DND-41 (cell line): ENCODE data around the gene GNPAT.

Experiments
- ATAC-seq: fragments of 200-7000 bp; cut with Tn5 transposase; 3 replicates; pipeline ENCODE4 v1.9.1; 2021; ENCODE audit warnings: low read depth; ENCODE audit not compliant: insufficient read depth
- DNase-seq: peaks from one replicate; pipeline ENCODE4 v3.0.0-alpha.2; 2020
- H2AFZ ChIP-seq: 2 replicates; pipeline ENCODE4 v1.6.0; 2012; ENCODE audit warnings: low read depth, low read length
- H3K27ac ChIP-seq: 2 replicates; pipeline ENCODE4 v1.5.1; 2012; ENCODE audit warnings: low read length, inconsistent platforms
- H3K27me3 ChIP-seq: fragments of 200-600 bp; sonication (generic); 2 replicates; pipeline ENCODE4 v1.6.0; 2012; ENCODE audit warnings: low read length, mild to moderate bottlenecking, inconsistent platforms; ENCODE audit not compliant: insufficient read depth, poor library complexity
- H3K36me3 ChIP-seq: 2 replicates; pipeline ENCODE4 v1.5.1; 2012; ENCODE audit warnings: low read length, inconsistent platforms; ENCODE audit not compliant: insufficient read depth
- H3K4me1 ChIP-seq: 2 replicates; pipeline ENCODE4 v1.5.1; 2012; ENCODE audit warnings: mild to moderate bottlenecking, low read length; ENCODE audit not compliant: insufficient read depth
- H3K4me2 ChIP-seq: 2 replicates; pipeline ENCODE4 v1.6.0; 2012; ENCODE audit warnings: mild to moderate bottlenecking, moderate library complexity, low read length, inconsistent platforms; ENCODE audit not compliant: insufficient read depth
- H3K4me3 ChIP-seq, 2 experiments: fragments of 200-600 bp in 1 of 2; shearing (Covaris generic) in 1 of 2; 2 replicates each; pipeline ENCODE4 v1.5.1; 2012 to 2016; ENCODE audit warnings: inconsistent platforms in 2 of 2, low read length in 2 of 2, mild to moderate bottlenecking in 2 of 2, low read depth in 1 of 2, moderate library complexity in 1 of 2
- H3K79me2 ChIP-seq: 2 replicates; pipeline ENCODE4 v1.6.0; 2012; ENCODE audit warnings: low read length, inconsistent platforms; ENCODE audit not compliant: insufficient read depth
- H3K9ac ChIP-seq: 2 replicates; pipeline ENCODE4 v1.6.0; 2012; ENCODE audit warnings: low read depth, mild to moderate bottlenecking, inconsistent platforms, low read length, moderate library complexity
- H3K9me3 ChIP-seq: 2 replicates; pipeline ENCODE4 v1.5.1; 2012; ENCODE audit warnings: low read length, moderate library complexity, mild to moderate bottlenecking, inconsistent platforms; ENCODE audit not compliant: insufficient read depth, severe bottlenecking
- H4K20me1 ChIP-seq: 2 replicates; pipeline ENCODE4 v1.6.0; 2012; ENCODE audit warnings: low read length; ENCODE audit not compliant: insufficient read depth
- CTCF ChIP-seq: IDR thresholded peaks from 2 replicates; pipeline ENCODE4 v1.5.1; 2012; ENCODE audit warnings: borderline replicate concordance, low read length, moderate library complexity, mild to moderate bottlenecking; ENCODE audit not compliant: poor library complexity, severe bottlenecking; ENCODE audit errors: extremely low read depth
- EZH2 ChIP-seq: IDR thresholded peaks from 3 replicates; pipeline ENCODE4 v1.6.1; 2012; ENCODE audit warnings: borderline replicate concordance, low read depth, mild to moderate bottlenecking, moderate library complexity, low read length, inconsistent platforms; ENCODE audit not compliant: severe bottlenecking

Gene GNPAT

DNA sequence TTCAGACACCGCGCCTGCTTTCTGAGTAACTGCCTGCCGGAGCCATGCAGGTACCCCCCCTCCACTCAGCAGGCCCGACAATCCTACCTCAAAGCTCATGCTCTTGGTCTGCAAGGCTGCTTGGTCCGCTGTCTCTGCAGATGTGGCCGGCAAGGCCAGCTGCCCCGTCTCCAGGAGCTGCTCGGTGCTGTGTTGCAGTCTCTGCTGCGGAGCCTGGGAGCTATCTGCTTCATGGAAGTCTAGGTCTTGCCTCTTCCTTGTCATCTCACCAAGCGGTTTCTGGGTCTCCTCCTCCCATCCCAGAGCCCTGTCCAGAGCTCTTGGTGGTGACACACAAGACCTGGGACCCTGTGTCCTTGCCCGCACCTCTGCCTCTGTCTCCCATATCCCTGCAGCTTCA is 24.0 kb upstream of the GNPAT start:
- H3K9ac ChIP-seq, result no peak overlapping the region
- H3K4me3 ChIP-seq, result no peak overlapping the region
- no peaks in the 10 kb centered on the region for H3K9me3 ChIP-seq
- TF ChIP-seq CTCF, result no peak
- TF ChIP-seq EZH2, result no peak
- ATAC-seq, result no peak
- H3K27me3 ChIP-seq, result peaks cover 26% of the 10 kb centered on the region
- no peaks in the 10 kb centered on the region for H4K20me1 ChIP-seq
- H3K27ac ChIP-seq, result no peak overlapping the region
- H3K4me2 ChIP-seq, result no peak overlapping the region
- no peak for DNase-seq
- no peak overlapping the region for H2AFZ ChIP-seq
- no peaks in the 10 kb centered on the region for H3K36me3 ChIP-seq
- no peaks in the 10 kb centered on the region for H3K79me2 ChIP-seq
- H3K4me1 ChIP-seq, result 0 out of 2 replicates have a peak, but pooled peaks cover 5% of the 10 kb centered on the region

GRCh38 chr1:231218078-231218477 is 22.9 kb upstream of the GNPAT start:
- Histone ChIP-seq H2AFZ (no peak overlapping the region), H3K27me3 (peaks cover 26% of the 10 kb centered on the region), H3K4me1 (0 out of 2 replicates have a peak, but pooled peaks cover 5% of the 10 kb centered on the region), H3K36me3 (peaks cover 4% of the 10 kb centered on the region; the same call in 1 of the 2 replicates), H3K79me2 (no peaks in the 10 kb centered on the region), H3K27ac (no peak overlapping the region), H3K4me2 (no peak overlapping the region), H3K9ac (no peak overlapping the region), H3K4me3 (no peak overlapping the region), H3K9me3 (no peaks in the 10 kb centered on the region), H4K20me1 (no peaks in the 10 kb centered on the region)
- DNase-seq (no peak), ATAC-seq (no peak)
- TF ChIP-seq CTCF, result no peak
- no peak for TF ChIP-seq EZH2

GRCh38 chr1:231219422-231220401 is 21.3 kb upstream of the GNPAT start:
- H3K36me3 ChIP-seq, result peaks cover 18% of the 10 kb centered on the region
- no peaks in the 10 kb centered on the region for H3K79me2 ChIP-seq
- H3K4me1 ChIP-seq, result 0 out of 2 replicates have a peak, but pooled peaks cover 5% of the 10 kb centered on the region
- TF ChIP-seq EZH2 (no peak), CTCF (no peak)
- no peak overlapping the region for H3K27ac ChIP-seq
- no peak for DNase-seq
- H4K20me1 ChIP-seq, result no peaks in the 10 kb centered on the region
- no peaks in the 10 kb centered on the region for H3K9me3 ChIP-seq
- H3K27me3 ChIP-seq, result peaks cover 26% of the 10 kb centered on the region
- ATAC-seq, result no peak
- no peak overlapping the region for H3K4me3 ChIP-seq
- H2AFZ ChIP-seq, result no peak overlapping the region
- H3K4me2 ChIP-seq, result no peak overlapping the region
- H3K9ac ChIP-seq, result no peak overlapping the region
